Naive thymus-derived CD8-positive, alpha-beta T cell (primary cell): Measurements from ENCODE around the gene KCNMB1. TPM values are rescaled to one million over a fixed set of nuclear protein-coding genes. Genes with fewer than 3 reads are reported as not detected.

ENCODE experiments used
- ATAC-seq, 2 donors: fragments of 150-1000 bp; cut with Tn5 transposase in 1 of 2; sonication (Bioruptor Pico), chemical (Tn5 transposase) in 1 of 2; 1 replicate in 1 of 2; 2 replicates in 1 of 2; pipeline ENCODE4 v1.10.0; 2021; ENCODE audit warnings: mild to moderate bottlenecking in 2 of 2, moderate library complexity in 2 of 2
- POLR2A ChIA-PET: fragments of 350-600 bp; sonication (Branson Sonifier 250); formaldehyde crosslinking; loops from one replicate; lab custom pipeline; 2021; ENCODE audit warnings: antibody characterized with exemption; lab: Charles Lee
- DNase-seq, 10 donors: peaks; one replicate each; pipeline versions ENCODE4 v3.0.0 to v3.0.0-alpha.2; 2020 to 2022
- H3K27ac Mint-ChIP-seq, 10 donors: one replicate each; pipeline ENCODE4 v1.8.0; 2020 to 2022; ENCODE audit warnings: mild to moderate bottlenecking in 10 of 10, mixed read lengths in 10 of 10, moderate library complexity in 4 of 10, inconsistent platforms in 1 of 10
- H3K27me3 Mint-ChIP-seq, 5 donors: one replicate each; pipeline ENCODE4 v1.8.0; 2021 to 2022; ENCODE audit warnings: mixed read lengths in 5 of 5
- H3K36me3 Mint-ChIP-seq, 3 donors: one replicate each; pipeline ENCODE4 v1.8.0; 2020 to 2022; ENCODE audit warnings: mixed read lengths in 3 of 3, mild to moderate bottlenecking in 2 of 3, inconsistent platforms in 1 of 3
- H3K4me1 Mint-ChIP-seq, 4 donors: one replicate each; pipeline ENCODE4 v1.8.0; 2021 to 2022; ENCODE audit warnings: mixed read lengths in 4 of 4
- H3K4me3 Mint-ChIP-seq, 10 donors: one replicate each; pipeline ENCODE4 v1.8.0; 2020 to 2022; ENCODE audit warnings: mild to moderate bottlenecking in 10 of 10, mixed read lengths in 10 of 10, moderate library complexity in 6 of 10, inconsistent platforms in 1 of 10
- H3K9me3 Mint-ChIP-seq, 9 donors: one replicate each; pipeline ENCODE4 v1.8.0; 2020 to 2022; ENCODE audit warnings: mixed read lengths in 9 of 9, mild to moderate bottlenecking in 3 of 9, inconsistent platforms in 1 of 9, moderate library complexity in 1 of 9
- polyA plus RNA-seq, 3 donors: library from polyadenylated mRNA; unstranded; fragments of 300-500 nt; fragmentation: Illumina TruSeq; gene quantifications; one replicate each; pipeline ENCODE4 v1.2.3, GENCODE V29; 2021
- total RNA-seq, 8 experiments: library from RNA in 2 of 8; stranded (reverse) in 2 of 8; gene quantifications; one replicate each; pipeline ENCODE4 v1.2.3 and lab custom pipeline; 2021 to 2026

The KCNMB1 gene
- total and polyA plus RNA-seq, 5 experiments from 2014 or later, result 0.06 TPM; not detected in 4

GRCh38 chr5:170347022-170347567 is 42.1 kb downstream of the KCNMB1 start:
- H3K27ac Mint-ChIP-seq, result no peak overlapping the region
- H3K27me3 Mint-ChIP-seq, result peaks cover 0 to 15% (median 4%) of the 10 kb centered on the region in 5 donors
- POLR2A ChIA-PET, result no interaction called here
- H3K36me3 Mint-ChIP-seq, result no peaks in the 10 kb centered on the region
- no peaks in the 10 kb centered on the region for H3K9me3 Mint-ChIP-seq
- ATAC-seq (no peak), DNase-seq (no peak)
- H3K4me3 Mint-ChIP-seq, result no peak overlapping the region
- H3K4me1 Mint-ChIP-seq, result peaks cover 0 to 1% (median under 1%) of the 10 kb centered on the region in 4 donors

DNA sequence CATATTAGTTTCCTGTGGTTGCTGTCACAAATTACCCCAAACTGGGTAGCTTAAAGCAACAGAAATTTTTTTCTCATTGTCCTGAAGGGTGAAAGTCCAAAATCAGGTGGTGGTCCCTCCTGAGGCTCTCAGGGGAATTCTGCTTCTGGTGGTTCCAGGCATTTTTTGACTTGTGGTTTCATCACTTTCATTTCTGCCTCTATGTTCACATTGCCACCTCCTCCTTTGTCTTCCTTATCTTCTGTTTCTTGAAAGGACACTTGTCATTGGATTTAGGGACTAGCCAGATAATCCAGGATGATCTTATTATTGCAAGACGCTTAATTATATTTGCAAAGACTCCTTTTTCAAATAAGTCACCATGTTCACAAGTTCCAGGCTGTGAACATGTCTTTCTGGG is 43.2 kb downstream of the KCNMB1 start:
- H3K4me1 Mint-ChIP-seq, result peaks cover 0 to 1% (median 0%) of the 10 kb centered on the region in 4 donors
- no peak overlapping the region for H3K27ac Mint-ChIP-seq
- no peaks in the 10 kb centered on the region for H3K9me3 Mint-ChIP-seq
- H3K27me3 Mint-ChIP-seq, result peaks cover 0 to 12% (median 4%) of the 10 kb centered on the region in 5 donors
- POLR2A ChIA-PET, result no interaction called here
- no peaks in the 10 kb centered on the region for H3K36me3 Mint-ChIP-seq
- H3K4me3 Mint-ChIP-seq, result no peak overlapping the region
- ATAC-seq, result no peak
- DNase-seq, result no peak

- POLR2A ChIA-PET, result interaction anchor here (0.9 kb wide), 1 partner anchor 44 kb away, joined by 3 read pairs; no protein-coding TSS in a partner anchor
- H3K27me3 Mint-ChIP-seq, result peaks cover 0 to 5% (median 0%) of the 10 kb centered on the region in 5 donors
- no peak for DNase-seq
- H3K4me1 Mint-ChIP-seq, result peaks cover 0 to 12% (median 10%) of the 10 kb centered on the region in 4 donors
- H3K9me3 Mint-ChIP-seq, result no peaks in the 10 kb centered on the region
- H3K27ac Mint-ChIP-seq, result no peak overlapping the region
- no peak for ATAC-seq
- no peaks in the 10 kb centered on the region for H3K36me3 Mint-ChIP-seq
- H3K4me3 Mint-ChIP-seq, result no peak overlapping the region
Observed at GRCh38 chr5:170343177-170343576, 46.0 kb downstream of the KCNMB1 start.

- ATAC-seq, result no peak
- Mint-ChIP-seq H3K4me3 (no peak overlapping the region), H3K36me3 (no peaks in the 10 kb centered on the region), H3K27me3 (no peaks in the 10 kb centered on the region), H3K27ac (no peak overlapping the region), H3K4me1 (peaks cover 0 to 21% (median 16%) of the 10 kb centered on the region in 4 donors), H3K9me3 (no peaks in the 10 kb centered on the region)
- DNase-seq, result no peak
- POLR2A ChIA-PET, result interaction anchor here (0.6 to 6.4 kb wide), 3 partner anchors 43 to 78 kb away, joined by 3 to 102 read pairs (median 5); no protein-coding TSS in a partner anchor
Observed at GRCh38 chr5:170342153-170342725, 46.9 kb downstream of the KCNMB1 start.

DNA sequence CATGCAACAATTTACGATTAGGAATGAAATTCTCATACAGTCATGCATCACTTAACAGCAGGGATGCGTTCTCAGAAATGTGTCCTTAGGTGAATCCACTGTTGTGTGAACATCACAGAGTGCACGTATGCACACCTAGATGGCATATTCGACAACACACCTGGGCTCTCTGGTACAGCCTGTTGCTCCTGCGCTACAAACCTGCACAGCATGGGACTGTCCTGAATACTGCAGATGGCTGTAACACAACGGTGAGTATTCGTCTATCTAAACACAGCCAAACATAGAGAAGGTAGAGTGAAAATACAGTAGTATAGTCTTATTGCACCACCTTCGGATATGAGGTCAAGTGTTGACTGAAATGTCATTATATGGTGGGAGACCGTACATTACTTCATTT is 47.6 kb downstream of the KCNMB1 start:
- H3K27me3 Mint-ChIP-seq, result no peaks in the 10 kb centered on the region
- H3K27ac Mint-ChIP-seq, result no peak overlapping the region
- POLR2A ChIA-PET, result interaction anchor here (0.6 to 6.4 kb wide), 5 partner anchors 47 to 118 kb away, joined by 3 to 102 read pairs (median 4); no protein-coding TSS in a partner anchor
- ATAC-seq, result no peak
- no peak for DNase-seq
- peaks cover 0 to 28% (median 22%) of the 10 kb centered on the region in 4 donors for H3K4me1 Mint-ChIP-seq
- no peaks in the 10 kb centered on the region for H3K9me3 Mint-ChIP-seq
- no peak overlapping the region for H3K4me3 Mint-ChIP-seq
- H3K36me3 Mint-ChIP-seq, result no peaks in the 10 kb centered on the region

- H3K9me3 Mint-ChIP-seq, result no peaks in the 10 kb centered on the region
- POLR2A ChIA-PET, result interaction anchor here (2.3 to 6.4 kb wide), 4 partner anchors 43 to 114 kb away, joined by 13 to 102 read pairs (median 48); partner anchors contain the start of gene LCP2
- H3K4me1 Mint-ChIP-seq, result peaks cover 0 to 40% (median 32%) of the 10 kb centered on the region in 4 donors
- ATAC-seq (no peak), DNase-seq (no peak)
- no peak overlapping the region for H3K27ac Mint-ChIP-seq
- no peaks in the 10 kb centered on the region for H3K36me3 Mint-ChIP-seq
- H3K4me3 Mint-ChIP-seq, result no peak overlapping the region
- H3K27me3 Mint-ChIP-seq, result no peaks in the 10 kb centered on the region
Observed at GRCh38 chr5:170339780-170340167, 49.4 kb downstream of the KCNMB1 start.

DNA sequence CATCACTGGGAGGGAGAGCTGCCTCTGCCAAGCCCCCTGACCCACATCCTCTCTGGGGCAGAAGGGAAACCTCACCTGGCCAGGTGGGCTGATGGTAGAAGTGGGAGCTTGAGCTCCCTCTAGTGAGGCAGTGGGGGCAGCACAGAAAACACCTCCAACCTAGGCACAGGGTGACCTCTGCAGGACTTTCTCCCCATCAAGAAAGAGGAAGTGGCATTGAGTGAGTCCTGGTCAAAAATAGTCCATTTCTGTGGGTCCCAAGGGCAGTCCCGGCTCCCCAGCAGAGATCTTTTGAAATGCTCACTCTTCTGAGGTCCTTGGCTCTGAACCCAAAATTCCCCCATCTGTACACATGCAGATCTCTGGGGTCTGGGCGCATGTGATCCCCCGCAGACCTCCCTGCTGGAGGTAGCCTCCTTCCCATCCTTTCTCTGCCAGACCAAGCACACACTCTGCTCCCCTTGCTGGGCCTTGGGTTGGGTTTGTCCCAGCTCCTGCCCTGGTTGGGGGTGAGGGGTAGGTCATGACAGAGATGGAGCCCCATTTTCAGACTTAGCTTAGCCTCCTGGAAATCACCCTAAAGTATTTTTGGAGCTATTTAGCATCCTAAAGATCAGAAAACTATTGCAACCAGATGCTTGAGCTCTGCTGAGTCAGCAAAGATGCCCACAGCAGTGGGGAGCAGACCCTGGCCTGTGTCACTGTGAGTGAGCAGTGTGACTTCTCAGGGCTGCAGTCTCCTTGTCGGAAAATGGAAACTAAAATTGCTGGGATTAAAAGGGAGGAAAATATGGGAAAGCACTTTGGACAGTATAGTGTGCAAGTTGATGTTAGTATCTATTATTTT is 50.0 kb downstream of the KCNMB1 start:
- Mint-ChIP-seq H3K4me1 (peaks cover 0 to 40% (median 35%) of the 10 kb centered on the region in 4 donors), H3K27ac (peak overlapping the region in 9 of 10 donors; percentile 48 to 94 (median 90)), H3K36me3 (no peaks in the 10 kb centered on the region), H3K27me3 (no peaks in the 10 kb centered on the region), H3K4me3 (peak overlapping the region in 5 of 10 donors; percentile 22 to 57 (median 32)), H3K9me3 (no peaks in the 10 kb centered on the region)
- DNase-seq (peak in 9 of 10 donors; percentile 52 to 84 (median 64)), ATAC-seq (peak; percentile 70 to 74)
- POLR2A ChIA-PET, result interaction anchor here (1.2 to 6.4 kb wide), 7 partner anchors 43 to 114 kb away, joined by 3 to 102 read pairs (median 17); partner anchors contain the start of gene LCP2

DNA sequence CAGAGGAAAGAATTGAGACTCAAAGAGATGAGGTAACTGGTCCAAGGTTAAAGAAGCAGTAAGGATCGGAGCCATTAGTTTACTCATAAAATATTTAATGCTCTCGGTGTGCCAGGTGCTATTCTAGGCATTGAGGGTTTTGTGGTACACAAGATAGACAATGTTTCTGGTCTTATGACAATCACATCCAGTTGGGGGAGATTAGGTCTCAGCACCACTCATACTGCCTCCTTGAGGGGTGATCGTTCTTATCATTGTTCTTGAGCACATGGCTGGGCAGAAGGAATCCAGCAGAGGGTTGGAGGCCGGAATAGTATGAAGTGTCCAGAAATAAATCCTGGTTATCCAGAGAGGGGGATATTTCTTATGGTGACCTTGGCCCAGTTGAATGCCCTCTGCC is 50.9 kb downstream of the KCNMB1 start:
- POLR2A ChIA-PET, result interaction anchor here (0.8 to 6.4 kb wide), 9 partner anchors 35 to 113 kb away, joined by 3 to 102 read pairs (median 13); partner anchors contain the start of gene LCP2
- H3K4me3 Mint-ChIP-seq, result peak overlapping the region in 6 of 10 donors; percentile 11 to 55 (median 39)
- peak overlapping the region in 9 of 10 donors; percentile 48 to 94 (median 91) for H3K27ac Mint-ChIP-seq
- no peaks in the 10 kb centered on the region for H3K27me3 Mint-ChIP-seq
- DNase-seq (no peak), ATAC-seq (peak; percentile 48 to 63)
- no peaks in the 10 kb centered on the region for H3K36me3 Mint-ChIP-seq
- H3K4me1 Mint-ChIP-seq, result peaks cover 0 to 40% (median 37%) of the 10 kb centered on the region in 4 donors
- H3K9me3 Mint-ChIP-seq, result no peaks in the 10 kb centered on the region

- Mint-ChIP-seq H3K4me3 (peak overlapping the region in 4 of 10 donors; percentile 52 to 81 (median 76)), H3K36me3 (no peaks in the 10 kb centered on the region), H3K4me1 (peaks cover 0 to 40% (median 39%) of the 10 kb centered on the region in 4 donors), H3K27ac (peak overlapping the region in 8 of 10 donors; percentile 89 to 96 (median 93)), H3K9me3 (no peaks in the 10 kb centered on the region), H3K27me3 (no peaks in the 10 kb centered on the region)
- no peak for ATAC-seq
- no peak for DNase-seq
- POLR2A ChIA-PET, result interaction anchor here (0.8 to 6.4 kb wide), 7 partner anchors 34 to 112 kb away, joined by 3 to 102 read pairs (median 17); partner anchors contain the start of gene LCP2
Observed at GRCh38 chr5:170337045-170337733, 52.0 kb downstream of the KCNMB1 start.

- Mint-ChIP-seq H3K4me1 (peaks cover 0 to 45% (median 40%) of the 10 kb centered on the region in 4 donors), H3K9me3 (peaks cover 0 to 1% (median 0%) of the 10 kb centered on the region in 9 donors), H3K27me3 (no peaks in the 10 kb centered on the region), H3K4me3 (peak overlapping the region in 8 of 10 donors; percentile 64 to 83 (median 74)), H3K27ac (peak overlapping the region in 8 of 10 donors; percentile 89 to 96 (median 93)), H3K36me3 (no peaks in the 10 kb centered on the region)
- no peak for ATAC-seq
- DNase-seq, result peak in 1 of 10 donors; percentile 27
- POLR2A ChIA-PET, result interaction anchor here (3.3 to 6.4 kb wide), 4 partner anchors 40 to 74 kb away, joined by 17 to 102 read pairs (median 48); partner anchors contain the start of gene LCP2
Observed at GRCh38 chr5:170336065-170336464, 53.1 kb downstream of the KCNMB1 start.

DNA sequence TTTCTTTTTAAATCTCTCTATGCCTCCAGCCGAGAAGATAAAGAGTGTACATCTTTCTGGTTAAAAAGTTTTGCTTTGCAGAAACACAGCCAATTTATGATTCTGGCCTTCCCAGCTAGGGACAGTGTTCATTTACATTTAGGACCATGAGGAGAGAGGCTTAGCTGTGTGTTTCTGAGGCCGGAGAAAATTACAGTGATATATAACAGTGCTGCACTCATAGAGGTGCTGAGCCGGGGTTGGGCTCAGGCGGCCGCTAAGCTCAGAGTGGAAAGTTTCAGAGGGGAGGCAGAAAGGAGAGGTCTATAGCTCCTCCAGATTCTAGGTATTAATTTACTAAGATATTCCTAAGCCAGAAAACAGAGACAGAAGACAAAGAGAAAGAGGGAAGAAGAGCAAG is 54.5 kb downstream of the KCNMB1 start:
- Mint-ChIP-seq H3K36me3 (no peaks in the 10 kb centered on the region), H3K9me3 (peaks cover 0 to 2% (median 0%) of the 10 kb centered on the region in 9 donors), H3K4me1 (peaks cover 0 to 50% (median 40%) of the 10 kb centered on the region in 4 donors), H3K4me3 (peak overlapping the region in 6 of 10 donors; percentile 70 to 91 (median 78)), H3K27me3 (no peaks in the 10 kb centered on the region), H3K27ac (no peak overlapping the region)
- no peak for ATAC-seq
- no peak for DNase-seq
- POLR2A ChIA-PET, result interaction anchor here (0.8 to 6.1 kb wide), 12 partner anchors 21 to 111 kb away, joined by 3 to 280 read pairs (median 6); partner anchors contain the start of gene LCP2
